MM.1S (cell line): ENCODE measurements around the gene SLC25A26.

Experiments
- DNase-seq: peaks from one replicate; pipeline ENCODE4 v3.0.0-alpha.2; 2015
- H2AFZ ChIP-seq: fragments of 300-600 bp; sonication (generic); 2 replicates; pipeline ENCODE4 v1.6.0; 2016; ENCODE audit warnings: antibody characterized with exemption, low read length
- H3F3A ChIP-seq: fragments of 300-600 bp; sonication (generic); 2 replicates; pipeline ENCODE4 v1.6.1; 2016; ENCODE audit warnings: mild to moderate bottlenecking, antibody characterized with exemption, low read length, moderate library complexity, mixed read lengths; ENCODE audit not compliant: insufficient read depth
- H3K27ac ChIP-seq: fragments of 300-600 bp; sonication (generic); 2 replicates; pipeline ENCODE4 v1.5.1; 2016; ENCODE audit warnings: mild to moderate bottlenecking, low read length
- H3K27me3 ChIP-seq: fragments of 300-600 bp; sonication (generic); replicated peaks from 2 replicates; pipeline ENCODE4 v1.6.0; 2016; ENCODE audit warnings: low read length; ENCODE audit not compliant: insufficient read depth
- H3K36me3 ChIP-seq: fragments of 300-600 bp; sonication (generic); replicated peaks from 2 replicates; pipeline ENCODE4 v1.6.1; 2016; ENCODE audit warnings: mild to moderate bottlenecking, low read length, mixed read lengths; ENCODE audit not compliant: insufficient read depth
- H3K4me1 ChIP-seq: fragments of 300-600 bp; sonication (generic); 2 replicates; pipeline ENCODE4 v1.6.1; 2016; ENCODE audit warnings: low read length, mixed read lengths
- H3K4me2 ChIP-seq: fragments of 300-600 bp; sonication (generic); 2 replicates; pipeline ENCODE4 v1.6.0; 2016; ENCODE audit warnings: low read depth, low read length
- H3K4me3 ChIP-seq: fragments of 300-600 bp; sonication (generic); 2 replicates; pipeline ENCODE4 v1.5.1; 2016; ENCODE audit warnings: low read length, mixed read lengths
- H3K79me2 ChIP-seq: fragments of 300-600 bp; sonication (generic); 2 replicates; pipeline ENCODE4 v1.6.1; 2016; ENCODE audit warnings: mixed run types, low read length, mixed read lengths
- H3K9ac ChIP-seq: fragments of 300-600 bp; sonication (generic); 2 replicates; pipeline ENCODE4 v1.6.1; 2016; ENCODE audit warnings: low read length, mixed read lengths
- H3K9me2 ChIP-seq: fragments of 300-600 bp; sonication (generic); replicated peaks from 2 replicates; pipeline ENCODE4 v1.6.1; 2016; ENCODE audit warnings: mild to moderate bottlenecking, low read length, mixed read lengths; ENCODE audit not compliant: insufficient read depth
- H3K9me3 ChIP-seq: fragments of 300-600 bp; sonication (generic); replicated peaks from 2 replicates; pipeline ENCODE4 v1.6.1; 2016; ENCODE audit warnings: mild to moderate bottlenecking, low read length, mixed read lengths; ENCODE audit not compliant: insufficient read depth
- H4K20me1 ChIP-seq: fragments of 300-600 bp; sonication (generic); 2 replicates; pipeline ENCODE4 v1.6.1; 2016; ENCODE audit warnings: mild to moderate bottlenecking, low read length, moderate library complexity, mixed read lengths; ENCODE audit not compliant: insufficient read depth
- EZH2 ChIP-seq: fragments of 300-600 bp; sonication (generic); optimal IDR thresholded peaks from 2 replicates; pipeline ENCODE3; 2017; ENCODE audit warnings: low read depth, mild to moderate bottlenecking, antibody characterized with exemption, low read length, mixed read lengths
- EZH2phosphoT487 ChIP-seq: fragments of 300-600 bp; sonication (generic); IDR thresholded peaks from 2 replicates; pipeline ENCODE4 v1.6.1; 2018; ENCODE audit warnings: antibody characterized with exemption, low read length
- TF ChIP-seq, protein P1 (sequence below): fragments of 300-600 bp; sonication (generic); IDR thresholded peaks from 2 replicates; pipeline ENCODE4 v1.5.1; 2016; ENCODE audit warnings: antibody characterized with exemption, low read length, mixed read lengths

The SLC25A26 gene

DNA sequence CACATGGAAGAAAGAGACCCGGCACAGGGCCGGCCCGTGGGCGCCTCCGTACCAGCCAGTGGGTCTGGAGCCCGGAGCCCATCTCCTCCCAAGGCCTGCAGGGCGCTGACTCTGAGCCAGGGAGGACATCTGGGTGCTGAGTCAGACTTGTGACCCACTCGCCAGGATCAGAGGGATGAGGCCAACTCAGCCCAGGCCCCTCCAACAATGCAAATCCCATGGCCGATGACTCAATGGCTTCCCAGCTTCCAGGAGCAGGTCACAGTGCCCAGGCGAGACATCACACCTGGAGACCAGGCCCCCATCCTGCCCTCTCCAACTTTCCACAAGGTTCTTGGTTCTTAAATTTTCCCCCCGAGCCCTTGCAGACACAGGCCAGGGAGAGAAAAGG lies 184.9 kb downstream of the SLC25A26 start:
- DNase-seq: no peak
- no peaks in the 10 kb centered on the region for H3K36me3 ChIP-seq
- no peak overlapping the region for H3K4me2 ChIP-seq
- no peaks in the 10 kb centered on the region for H3K9me2 ChIP-seq
- TF ChIP-seq, protein P1, sequence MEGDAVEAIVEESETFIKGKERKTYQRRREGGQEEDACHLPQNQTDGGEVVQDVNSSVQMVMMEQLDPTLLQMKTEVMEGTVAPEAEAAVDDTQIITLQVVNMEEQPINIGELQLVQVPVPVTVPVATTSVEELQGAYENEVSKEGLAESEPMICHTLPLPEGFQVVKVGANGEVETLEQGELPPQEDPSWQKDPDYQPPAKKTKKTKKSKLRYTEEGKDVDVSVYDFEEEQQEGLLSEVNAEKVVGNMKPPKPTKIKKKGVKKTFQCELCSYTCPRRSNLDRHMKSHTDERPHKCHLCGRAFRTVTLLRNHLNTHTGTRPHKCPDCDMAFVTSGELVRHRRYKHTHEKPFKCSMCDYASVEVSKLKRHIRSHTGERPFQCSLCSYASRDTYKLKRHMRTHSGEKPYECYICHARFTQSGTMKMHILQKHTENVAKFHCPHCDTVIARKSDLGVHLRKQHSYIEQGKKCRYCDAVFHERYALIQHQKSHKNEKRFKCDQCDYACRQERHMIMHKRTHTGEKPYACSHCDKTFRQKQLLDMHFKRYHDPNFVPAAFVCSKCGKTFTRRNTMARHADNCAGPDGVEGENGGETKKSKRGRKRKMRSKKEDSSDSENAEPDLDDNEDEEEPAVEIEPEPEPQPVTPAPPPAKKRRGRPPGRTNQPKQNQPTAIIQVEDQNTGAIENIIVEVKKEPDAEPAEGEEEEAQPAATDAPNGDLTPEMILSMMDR: no peak
- no peak for TF ChIP-seq EZH2
- no peak for TF ChIP-seq EZH2phosphoT487
- H3K27me3 ChIP-seq: no peaks in the 10 kb centered on the region
- no peak overlapping the region for H3K9ac ChIP-seq
- H3F3A ChIP-seq: no peaks in the 10 kb centered on the region
- no peaks in the 10 kb centered on the region for H4K20me1 ChIP-seq
- 0 out of 2 replicates have a peak, but pooled peaks cover 10% of the 10 kb centered on the region for H3K79me2 ChIP-seq
- no peaks in the 10 kb centered on the region for H3K9me3 ChIP-seq
- no peak overlapping the region for H3K27ac ChIP-seq
- H3K4me1 ChIP-seq: no peaks in the 10 kb centered on the region
- H2AFZ ChIP-seq: no peak overlapping the region
- no peak overlapping the region for H3K4me3 ChIP-seq

DNA sequence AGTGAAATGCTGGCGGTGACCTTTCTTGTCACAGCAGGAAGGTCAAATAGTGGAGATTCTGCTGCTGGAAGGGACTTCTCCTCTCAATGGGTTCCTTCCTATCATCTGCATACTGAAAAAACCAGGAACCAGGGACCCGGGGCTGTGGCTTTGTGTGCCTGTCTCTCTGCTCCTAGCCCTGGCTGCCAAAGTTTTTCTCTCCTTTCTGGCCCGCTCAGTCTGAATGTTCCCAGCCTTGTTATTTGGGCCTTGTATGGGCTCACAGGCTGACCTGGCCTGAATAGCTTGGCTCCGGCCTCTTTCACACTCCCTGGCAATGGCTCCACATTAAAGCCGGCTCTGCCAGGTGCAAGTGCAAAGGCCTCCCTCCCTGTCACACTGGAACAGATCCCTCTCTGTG lies 185.4 kb downstream of the SLC25A26 start:
- H3F3A ChIP-seq: no peaks in the 10 kb centered on the region
- TF ChIP-seq EZH2phosphoT487 (no peak), EZH2 (no peak)
- TF ChIP-seq, protein P1: no peak
- no peak overlapping the region for H3K4me2 ChIP-seq
- no peaks in the 10 kb centered on the region for H3K27me3 ChIP-seq
- no peak for DNase-seq
- no peaks in the 10 kb centered on the region for H3K9me3 ChIP-seq
- H3K4me3 ChIP-seq: no peak overlapping the region
- H3K79me2 ChIP-seq: 0 out of 2 replicates have a peak, but pooled peaks cover 10% of the 10 kb centered on the region
- H3K36me3 ChIP-seq: no peaks in the 10 kb centered on the region
- H3K9me2 ChIP-seq: no peaks in the 10 kb centered on the region
- no peaks in the 10 kb centered on the region for H4K20me1 ChIP-seq
- H3K9ac ChIP-seq: no peak overlapping the region
- no peaks in the 10 kb centered on the region for H3K4me1 ChIP-seq
- no peak overlapping the region for H2AFZ ChIP-seq
- no peak overlapping the region for H3K27ac ChIP-seq

DNA sequence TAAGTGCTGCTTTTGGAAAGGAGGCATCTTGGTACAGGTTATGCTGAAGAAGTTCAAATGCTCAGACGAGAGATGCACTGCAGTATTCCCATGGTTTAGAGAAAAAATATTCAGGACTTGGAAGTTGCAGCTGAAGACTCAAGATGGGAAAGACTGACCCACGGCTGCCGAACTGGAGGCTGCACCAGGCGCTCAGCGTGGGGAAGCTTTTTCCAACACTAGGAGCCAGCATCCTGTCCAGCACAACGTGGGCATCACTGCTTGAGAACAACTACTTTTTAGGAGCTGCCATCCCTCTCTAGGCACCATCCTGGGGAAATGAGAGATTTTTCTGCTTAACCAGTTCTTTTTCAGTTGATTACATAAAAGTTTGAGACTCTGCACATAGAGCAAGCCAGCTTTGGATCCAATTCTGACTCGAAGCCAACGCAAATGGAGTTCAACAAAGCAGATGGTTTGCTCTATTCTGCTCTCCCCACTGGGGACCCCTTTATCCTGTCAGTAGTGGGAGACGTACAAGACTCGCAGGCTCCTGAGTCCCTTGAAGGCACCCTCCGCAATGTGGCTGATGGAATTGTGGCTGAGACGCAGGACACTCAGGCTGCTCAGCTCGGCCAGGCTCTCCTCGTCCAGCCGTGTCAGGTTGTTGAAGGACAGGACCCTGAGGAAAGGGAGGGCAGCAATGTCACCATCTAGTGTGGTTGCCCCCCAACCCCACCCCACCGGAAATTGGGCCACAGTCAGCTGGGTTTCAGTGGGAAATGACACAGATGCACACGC lies 186.2 kb downstream of the SLC25A26 start:
- H3K79me2 ChIP-seq: 0 out of 2 replicates have a peak, but pooled peaks cover 10% of the 10 kb centered on the region
- H3K36me3 ChIP-seq: no peaks in the 10 kb centered on the region

More for the DNA sequence above, 186.2 kb downstream of the SLC25A26 start:
- TF ChIP-seq, protein P1: no peak
- TF ChIP-seq EZH2 (no peak), EZH2phosphoT487 (no peak)
- no peaks in the 10 kb centered on the region for H4K20me1 ChIP-seq
- no peak for DNase-seq
- no peaks in the 10 kb centered on the region for H3K9me2 ChIP-seq
- H3K27me3 ChIP-seq: no peaks in the 10 kb centered on the region
- no peaks in the 10 kb centered on the region for H3K9me3 ChIP-seq
- no peak overlapping the region for H3K27ac ChIP-seq
- no peaks in the 10 kb centered on the region for H3K4me1 ChIP-seq
- H3K4me2 ChIP-seq: no peak overlapping the region
- no peak overlapping the region for H3K9ac ChIP-seq
- H3F3A ChIP-seq: no peaks in the 10 kb centered on the region
- no peak overlapping the region for H3K4me3 ChIP-seq
- H2AFZ ChIP-seq: no peak overlapping the region
